Measurements from ENCODE around the gene CALM1.

Gene CALM1

DNA sequence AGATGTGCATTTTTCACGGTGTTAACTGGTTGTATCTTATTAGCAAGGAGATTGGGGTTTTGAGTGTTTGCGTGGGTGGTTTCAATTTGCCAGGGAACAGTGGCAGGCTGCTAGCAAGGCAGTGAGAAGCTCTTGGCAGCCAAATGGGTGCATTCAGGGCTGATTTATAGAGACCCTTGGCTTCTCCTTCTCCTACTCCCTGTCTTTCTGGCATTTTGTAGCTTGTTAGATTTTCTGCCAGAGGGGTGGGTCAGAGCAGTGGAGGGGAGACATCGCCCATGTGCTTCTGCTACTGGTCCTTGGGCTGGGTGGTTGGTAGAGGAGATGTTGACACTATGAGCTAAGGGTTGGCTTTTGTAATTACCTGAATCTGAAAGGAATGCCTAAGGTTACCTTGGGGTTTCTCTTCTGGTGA lies 9.6 kb downstream of the CALM1 start:
- DNase-seq (ENCODE audit: extremely low read depth, low read depth) = no peak

DNA sequence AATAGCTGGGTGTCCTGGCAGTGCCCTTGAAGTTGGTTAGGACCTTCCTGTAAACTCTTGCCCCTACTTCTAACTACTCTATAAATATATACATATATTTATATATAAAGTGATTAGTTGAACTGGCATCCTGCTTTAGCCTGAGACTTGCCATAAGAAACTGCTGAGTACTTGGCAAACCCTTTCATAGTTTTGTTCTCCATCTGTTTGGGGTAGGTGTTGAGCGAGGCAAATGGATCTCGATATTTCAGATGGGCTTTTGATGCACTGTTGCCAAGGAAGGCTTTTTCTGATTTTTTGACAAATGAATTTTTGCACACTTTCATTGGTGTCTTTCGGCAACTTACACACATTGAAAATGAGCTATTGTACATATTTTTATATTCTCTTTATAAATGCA lies 10.4 kb downstream of the CALM1 start:
- H3K4me3 ChIP-seq (replicated peaks; ENCODE audit: low read depth, low read length) = no peak overlapping the region
- TF ChIP-seq, protein P1, sequence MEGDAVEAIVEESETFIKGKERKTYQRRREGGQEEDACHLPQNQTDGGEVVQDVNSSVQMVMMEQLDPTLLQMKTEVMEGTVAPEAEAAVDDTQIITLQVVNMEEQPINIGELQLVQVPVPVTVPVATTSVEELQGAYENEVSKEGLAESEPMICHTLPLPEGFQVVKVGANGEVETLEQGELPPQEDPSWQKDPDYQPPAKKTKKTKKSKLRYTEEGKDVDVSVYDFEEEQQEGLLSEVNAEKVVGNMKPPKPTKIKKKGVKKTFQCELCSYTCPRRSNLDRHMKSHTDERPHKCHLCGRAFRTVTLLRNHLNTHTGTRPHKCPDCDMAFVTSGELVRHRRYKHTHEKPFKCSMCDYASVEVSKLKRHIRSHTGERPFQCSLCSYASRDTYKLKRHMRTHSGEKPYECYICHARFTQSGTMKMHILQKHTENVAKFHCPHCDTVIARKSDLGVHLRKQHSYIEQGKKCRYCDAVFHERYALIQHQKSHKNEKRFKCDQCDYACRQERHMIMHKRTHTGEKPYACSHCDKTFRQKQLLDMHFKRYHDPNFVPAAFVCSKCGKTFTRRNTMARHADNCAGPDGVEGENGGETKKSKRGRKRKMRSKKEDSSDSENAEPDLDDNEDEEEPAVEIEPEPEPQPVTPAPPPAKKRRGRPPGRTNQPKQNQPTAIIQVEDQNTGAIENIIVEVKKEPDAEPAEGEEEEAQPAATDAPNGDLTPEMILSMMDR (IDR thresholded peaks at IDR 0.05; ENCODE audit: low read depth, low read length, missing control alignments) = no peak
- DNase-seq (ENCODE audit: extremely low read depth, low read depth) = no peak

More for the DNA sequence above, 9.6 kb downstream of the CALM1 start:
- H3K4me3 ChIP-seq (replicated peaks; ENCODE audit: low read depth, low read length) = no peak overlapping the region
- TF ChIP-seq, protein P1 (IDR thresholded peaks at IDR 0.05; ENCODE audit: low read depth, low read length, missing control alignments) = no peak

DNA sequence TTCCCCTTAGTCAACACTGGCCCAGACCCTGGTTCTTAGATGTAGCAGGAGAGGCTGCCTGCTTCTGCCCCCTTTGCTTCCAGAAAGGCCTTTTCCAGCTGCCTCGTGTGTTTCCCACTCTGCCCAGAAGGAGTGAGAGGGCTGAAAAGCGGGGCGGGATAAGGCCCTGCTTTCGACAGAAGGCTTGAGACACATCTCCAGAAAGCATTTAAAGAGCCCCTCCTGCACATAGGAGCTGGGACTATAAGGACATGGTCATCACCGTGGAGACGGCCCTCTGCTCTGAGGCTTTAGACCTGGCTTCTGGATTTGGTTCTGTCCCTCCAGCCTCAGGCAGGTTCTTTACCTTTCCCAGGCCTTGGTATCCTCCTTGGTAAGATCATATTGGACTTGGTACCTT lies 11.9 kb downstream of the CALM1 start:
- H3K4me3 ChIP-seq (replicated peaks; ENCODE audit: low read depth, low read length) = no peak overlapping the region
- TF ChIP-seq, protein P1 (IDR thresholded peaks at IDR 0.05; ENCODE audit: low read depth, low read length, missing control alignments) = no peak
- DNase-seq (ENCODE audit: extremely low read depth, low read depth) = no peak

DNA sequence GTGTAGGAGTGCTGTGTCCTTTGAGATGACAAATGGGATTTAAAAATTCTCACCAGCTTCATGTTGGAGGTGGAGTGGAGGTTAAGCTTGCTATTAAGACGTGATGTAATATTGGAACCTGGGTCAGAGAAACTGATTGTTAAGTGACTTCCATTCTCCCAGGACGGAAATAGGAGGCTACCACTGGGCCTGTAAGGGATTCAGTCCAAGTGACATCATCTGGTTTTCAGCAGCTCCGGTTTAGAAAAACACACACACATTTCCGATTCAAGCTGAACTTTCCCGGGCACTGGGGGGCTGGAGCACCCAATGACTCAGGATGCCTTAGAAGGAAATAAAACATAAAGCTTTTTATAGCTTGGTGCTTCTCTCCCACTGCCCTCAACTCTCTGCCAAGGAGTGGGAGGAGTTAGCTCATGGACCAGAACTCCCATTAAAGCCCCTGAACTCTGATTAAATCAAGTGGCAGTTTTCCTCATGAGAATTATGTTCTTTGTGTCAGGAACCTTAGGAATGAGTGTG lies 12.4 kb downstream of the CALM1 start:
- DNase-seq (ENCODE audit: extremely low read depth, low read depth) = peak; percentile 88
- no peak overlapping the region for H3K4me3 ChIP-seq (replicated peaks; ENCODE audit: low read depth, low read length)
- TF ChIP-seq, protein P1 (IDR thresholded peaks at IDR 0.05; ENCODE audit: low read depth, low read length, missing control alignments) = no peak

DNA sequence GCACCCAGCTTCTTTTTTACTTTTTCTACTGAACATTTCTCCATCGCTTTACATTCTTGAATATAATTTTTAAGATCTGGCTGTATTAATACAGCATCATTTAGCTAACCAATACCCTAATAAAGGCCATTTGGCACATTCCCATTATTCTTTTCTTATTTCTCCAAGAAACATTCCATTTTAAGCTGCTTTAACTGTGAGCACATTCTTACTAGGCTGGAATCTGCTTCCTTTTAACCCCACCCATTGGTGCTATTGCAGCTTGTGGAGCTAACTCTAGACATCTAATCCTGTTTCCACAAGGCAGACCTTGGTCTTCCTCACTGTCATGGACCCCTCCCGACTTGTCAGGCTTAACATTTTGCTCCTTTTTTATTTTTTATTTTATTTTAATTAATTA lies 15.2 kb downstream of the CALM1 start:
- TF ChIP-seq, protein P1 (IDR thresholded peaks at IDR 0.05; ENCODE audit: low read depth, low read length, missing control alignments) = no peak
- no peak for DNase-seq (ENCODE audit: extremely low read depth, low read depth)

DNA sequence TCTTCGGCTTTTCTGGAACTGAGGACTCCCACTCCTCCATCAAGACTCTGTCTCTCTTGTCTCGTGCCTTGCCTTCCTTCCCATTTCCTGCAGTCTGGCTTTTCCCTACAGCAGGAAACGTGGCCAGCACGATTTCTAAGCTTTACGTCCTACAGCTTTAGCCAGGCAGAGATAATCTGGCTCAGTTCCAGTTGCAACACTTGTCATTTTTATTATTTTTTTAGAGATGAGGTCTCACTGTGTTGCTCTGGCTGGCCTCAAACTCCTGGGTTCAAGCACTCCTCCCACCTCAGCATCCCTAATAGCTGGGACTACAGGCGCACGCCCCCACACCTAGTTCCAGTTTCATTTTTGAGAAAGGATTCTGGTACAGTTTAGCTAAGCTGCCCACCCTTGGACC lies 19.9 kb downstream of the CALM1 start:
- TF ChIP-seq, protein P1 (IDR thresholded peaks at IDR 0.05; ENCODE audit: low read depth, low read length, missing control alignments) = no peak
- DNase-seq (ENCODE audit: extremely low read depth, low read depth) = no peak
- H3K4me3 ChIP-seq (replicated peaks; ENCODE audit: low read depth, low read length) = no peak overlapping the region

More for the DNA sequence above, 15.2 kb downstream of the CALM1 start:
- no peak overlapping the region for H3K4me3 ChIP-seq (replicated peaks; ENCODE audit: low read depth, low read length)

DNA sequence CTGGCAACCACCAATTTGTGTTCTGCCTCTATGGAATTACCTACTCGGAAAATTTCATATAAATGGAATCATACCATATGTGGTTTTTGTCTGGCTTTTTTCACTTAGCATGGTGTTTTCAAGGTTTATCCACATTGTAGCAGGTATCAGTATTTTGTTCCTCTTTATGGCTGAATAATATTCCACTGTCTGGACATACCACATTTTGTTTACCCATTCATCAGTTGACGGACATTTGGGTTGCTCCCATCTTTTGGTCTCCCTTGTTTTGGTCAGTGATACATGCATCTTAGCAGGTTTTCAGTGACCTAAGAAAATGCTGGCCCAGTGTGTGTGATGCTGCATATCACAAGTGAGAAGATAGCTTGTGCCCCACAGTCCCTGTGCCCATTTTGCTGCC lies 21.2 kb downstream of the CALM1 start:
- no peak for DNase-seq (ENCODE audit: extremely low read depth, low read depth)
- TF ChIP-seq, protein P1 (IDR thresholded peaks at IDR 0.05; ENCODE audit: low read depth, low read length, missing control alignments) = no peak
- no peak overlapping the region for H3K4me3 ChIP-seq (replicated peaks; ENCODE audit: low read depth, low read length)

Measured in HFF-Myc (cell line).